Activated CD4-positive, CD25-positive, alpha-beta regulatory T cell (primary cell): Measurements from ENCODE around the gene GPR55.

Source experiments
- DNase-seq, 4 experiments: peaks; one replicate each; lab custom pipeline; 2025; lab: John Stamatoyannopoulos, UW

The GPR55 gene

DNA sequence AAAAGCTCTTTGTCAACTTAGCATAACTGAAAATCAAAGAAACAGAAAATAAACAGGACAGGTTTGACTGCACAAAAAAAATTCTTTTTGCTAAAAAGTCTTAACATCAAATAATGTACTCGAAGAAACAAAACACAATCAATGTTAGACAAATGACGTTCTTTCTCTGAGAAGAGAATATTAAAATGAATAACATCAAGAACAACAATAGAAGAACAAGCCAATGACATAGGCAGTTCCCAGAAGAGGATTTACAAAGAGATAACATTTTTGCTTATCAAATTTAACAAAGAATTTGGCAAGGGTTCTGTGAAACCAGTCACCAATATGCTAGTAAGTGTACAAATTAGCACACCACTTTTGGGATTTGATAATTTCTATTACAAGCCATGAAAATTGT lies 5.8 kb downstream of the GPR55 start:
- no peak for DNase-seq

DNA sequence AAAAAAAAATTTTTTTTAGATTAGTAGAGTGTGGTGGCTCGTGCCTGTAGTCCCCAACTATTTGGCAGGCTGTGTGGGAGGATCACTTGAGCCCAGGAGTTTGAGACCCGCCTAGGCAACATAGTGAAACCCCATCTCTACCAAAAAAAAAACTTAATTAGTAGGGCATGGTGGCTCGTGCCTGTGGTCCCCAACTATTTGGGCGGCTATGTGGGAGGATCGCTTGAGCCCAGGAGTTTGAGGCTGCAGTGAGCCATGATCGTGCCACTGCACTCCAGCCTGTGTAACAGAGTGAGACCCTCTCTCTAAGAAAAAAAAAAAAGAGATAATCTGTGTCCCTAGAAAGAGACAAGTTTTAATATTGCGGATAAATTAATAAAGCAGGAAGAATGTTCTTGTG lies 8.8 kb downstream of the GPR55 start:
- no peak for DNase-seq

DNA sequence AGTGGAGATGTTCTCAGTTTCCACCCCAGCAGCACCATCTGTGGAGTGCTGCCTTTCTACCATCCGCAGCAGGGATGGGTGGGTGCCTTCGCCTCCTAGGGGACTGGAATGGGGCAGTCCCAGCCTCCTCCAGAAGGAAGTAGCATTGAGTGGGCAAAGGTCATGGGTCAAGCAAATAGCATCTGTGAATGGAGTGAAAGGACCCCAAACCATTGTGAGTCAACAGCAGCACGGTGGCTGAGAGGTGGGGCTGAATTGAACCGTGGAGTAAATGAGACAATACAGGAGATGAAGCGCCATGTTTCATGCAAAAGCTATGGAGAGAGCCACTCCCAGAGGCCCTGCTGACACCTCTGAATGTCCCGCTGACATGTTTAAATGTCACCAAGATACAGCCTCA lies 9.7 kb downstream of the GPR55 start:
- DNase-seq, result no peak

DNA sequence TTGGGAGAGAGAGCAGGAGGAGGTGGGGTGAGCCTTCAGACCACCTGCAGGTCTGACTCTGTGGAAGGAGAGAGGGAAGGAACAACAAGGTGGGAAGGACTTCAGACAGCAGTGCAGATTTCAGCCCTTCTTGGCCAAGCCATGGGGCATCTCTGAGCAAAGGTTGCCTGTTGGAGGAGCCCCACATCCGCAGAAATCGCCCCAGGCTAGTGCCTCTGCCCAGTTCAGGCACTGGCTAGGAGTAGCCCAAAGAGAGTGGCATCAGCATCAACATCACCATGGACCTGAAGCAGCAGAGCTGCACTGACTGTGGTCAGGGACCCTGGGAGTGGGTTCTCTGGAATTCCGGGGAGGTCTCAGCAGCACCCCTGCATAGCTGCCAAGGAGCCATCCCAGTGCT lies 10.2 kb downstream of the GPR55 start:
- no peak for DNase-seq

DNA sequence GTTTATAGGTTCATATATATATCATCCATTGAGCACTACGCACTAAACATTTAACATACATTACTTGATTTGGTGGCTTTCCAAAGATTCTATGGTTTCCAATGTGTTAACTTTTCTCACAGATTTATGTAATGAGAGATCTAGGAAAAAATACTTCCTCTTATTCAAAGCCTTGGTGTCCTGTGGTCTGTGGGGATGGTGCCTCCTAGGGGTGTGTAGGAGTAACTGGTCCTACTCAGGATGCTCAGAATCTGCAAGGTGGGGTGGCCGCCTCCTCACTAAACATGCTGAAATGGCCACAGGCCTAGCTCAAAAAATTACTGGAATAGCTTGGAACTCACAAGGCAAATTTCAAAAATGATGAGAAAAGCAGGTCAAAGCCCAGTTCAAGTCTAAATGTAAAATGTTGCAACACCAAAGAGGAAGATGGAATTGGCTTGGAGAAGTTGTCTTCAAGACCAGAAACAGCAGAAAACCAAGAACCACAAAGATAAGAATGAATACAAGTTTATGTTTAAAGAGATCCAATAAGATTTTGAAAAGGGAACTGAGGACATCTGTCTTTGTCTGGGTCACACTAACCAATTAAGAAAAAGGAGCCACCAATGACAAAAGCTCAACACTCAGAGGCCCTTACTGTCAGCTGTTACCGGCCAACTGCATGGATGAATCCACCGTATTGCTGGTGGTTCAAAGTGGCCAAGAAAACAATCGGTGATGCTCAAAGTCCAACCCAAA lies 11.5 kb downstream of the GPR55 start:
- DNase-seq, result no peak

DNA sequence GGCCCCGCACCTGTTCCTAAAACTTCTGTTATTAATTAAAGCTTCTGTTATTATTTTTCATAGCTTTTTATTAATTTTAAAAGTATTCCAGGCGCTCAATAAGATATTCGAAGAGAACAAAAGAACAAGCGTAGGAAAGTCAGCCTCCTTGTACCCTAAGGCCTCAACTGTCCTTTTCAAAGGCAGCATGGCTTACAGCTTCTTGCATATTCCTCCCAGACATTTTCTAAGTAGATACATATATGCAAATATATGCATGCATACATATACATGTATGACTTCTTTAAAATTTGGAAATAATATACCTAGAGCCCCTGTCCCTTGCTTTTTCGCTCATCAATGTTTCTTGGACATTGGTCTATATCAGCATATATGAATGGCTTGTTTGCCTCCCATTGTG lies 12.3 kb downstream of the GPR55 start:
- no peak for DNase-seq

DNA sequence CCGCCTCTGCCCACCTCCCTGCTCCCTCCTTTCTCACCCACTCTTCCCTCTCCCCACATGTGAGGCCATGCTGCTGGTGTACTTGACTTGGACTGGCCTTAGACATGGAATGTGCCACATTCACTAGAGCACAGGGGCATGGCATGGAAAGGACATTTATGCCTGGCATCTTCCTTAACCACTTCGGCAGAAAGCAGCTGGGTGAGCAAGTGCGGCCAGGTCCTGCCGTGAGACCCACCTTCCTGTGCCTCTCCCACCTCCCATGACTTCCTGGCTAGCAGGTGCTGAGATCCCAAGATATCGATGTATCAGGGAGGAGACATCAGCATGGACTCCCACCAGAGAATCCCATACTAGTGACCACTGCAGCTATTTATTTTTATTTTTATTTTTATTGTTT lies 13.0 kb downstream of the GPR55 start:
- DNase-seq, result no peak

DNA sequence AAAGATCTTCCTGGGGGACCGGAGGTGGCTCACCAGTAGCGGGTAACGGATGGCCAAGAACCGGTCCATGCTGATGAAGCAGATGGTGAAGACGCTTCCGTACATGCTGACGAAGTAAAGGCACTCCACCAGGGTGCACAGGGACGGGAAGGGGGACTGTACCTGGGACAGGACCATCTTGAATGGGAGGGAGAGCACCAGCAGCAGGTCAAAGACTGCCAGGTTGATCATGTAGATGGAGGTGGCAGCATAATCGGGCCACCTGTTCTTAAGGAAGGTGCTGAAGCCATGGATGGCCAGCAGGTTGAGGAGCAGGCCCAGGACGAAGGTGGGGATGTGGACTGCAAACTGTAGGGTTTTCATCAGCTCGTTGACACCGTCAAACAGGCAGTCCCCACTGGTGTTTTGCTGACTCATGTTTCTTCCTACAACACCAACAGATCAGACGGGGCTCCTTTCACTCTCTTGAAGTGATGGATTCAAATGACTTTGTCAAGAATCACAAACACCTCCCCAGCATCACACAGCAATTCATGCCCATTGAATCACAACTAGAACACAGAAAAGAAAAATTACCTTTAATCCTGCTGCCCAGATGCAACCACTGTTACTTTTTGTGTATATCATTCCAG lies 14.4 kb downstream of the GPR55 start:
- no peak for DNase-seq

DNA sequence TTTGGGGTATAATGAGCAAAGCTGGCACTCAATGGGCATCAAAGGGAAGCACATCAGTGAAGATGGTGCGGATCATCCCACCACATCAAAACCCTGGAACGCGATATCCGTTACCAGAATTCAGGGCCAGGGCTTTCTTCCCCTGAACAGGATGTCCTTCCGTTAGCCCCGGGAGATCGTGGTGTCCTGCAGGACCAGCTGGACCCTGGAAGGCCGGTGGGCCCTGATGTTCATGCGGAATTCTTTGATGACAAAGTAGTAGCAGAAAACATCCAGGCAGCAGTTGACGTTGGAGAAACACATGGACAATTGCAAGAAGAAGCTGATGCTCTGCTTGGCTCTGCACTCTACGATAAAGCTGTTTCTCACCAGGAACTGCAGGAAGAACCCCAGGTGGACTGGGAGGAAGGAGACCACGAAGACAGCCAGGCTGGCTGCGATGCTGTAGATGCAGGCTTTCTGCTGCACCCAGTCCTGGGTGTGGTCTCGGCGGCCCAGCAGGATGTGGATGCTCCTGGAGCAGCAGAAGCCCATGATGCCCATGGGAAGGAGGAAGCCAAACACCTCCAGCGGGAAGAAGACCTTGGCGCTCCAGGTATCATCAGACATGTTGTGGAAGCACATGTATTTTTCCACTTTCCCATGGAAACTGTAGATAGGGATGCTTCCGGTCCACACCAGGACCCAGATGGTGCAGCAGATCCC lies 15.0 kb downstream of the GPR55 start:
- no peak for DNase-seq

DNA sequence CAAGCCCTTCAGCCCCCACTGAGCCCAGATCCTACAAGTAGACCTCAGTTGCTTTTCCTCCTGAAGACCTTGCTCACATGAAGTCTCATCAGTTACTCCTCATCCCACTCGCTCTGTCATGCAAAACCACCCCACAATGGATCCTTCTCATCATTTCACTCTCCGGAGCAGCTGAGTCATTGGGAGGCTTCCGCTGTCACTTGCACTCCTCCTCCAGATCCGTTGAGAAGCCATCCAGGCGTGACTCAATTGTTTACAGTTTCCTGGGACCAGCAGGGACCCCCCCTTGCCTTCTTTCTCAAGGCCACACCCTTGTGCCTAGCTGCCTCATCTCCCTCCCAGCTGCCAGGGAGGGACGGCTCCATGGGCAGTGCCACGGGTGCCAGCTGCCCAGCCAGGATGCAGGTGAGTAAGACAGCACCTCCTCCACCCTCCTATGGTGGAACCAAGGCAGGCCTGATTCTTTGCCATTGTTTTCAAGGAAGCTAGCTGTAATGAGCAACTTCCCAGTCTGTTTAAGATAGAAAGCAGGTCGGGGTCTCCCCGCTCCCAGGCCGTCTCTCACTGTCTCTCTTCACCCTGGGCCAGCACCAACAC lies 16.3 kb downstream of the GPR55 start:
- no peak for DNase-seq

DNA sequence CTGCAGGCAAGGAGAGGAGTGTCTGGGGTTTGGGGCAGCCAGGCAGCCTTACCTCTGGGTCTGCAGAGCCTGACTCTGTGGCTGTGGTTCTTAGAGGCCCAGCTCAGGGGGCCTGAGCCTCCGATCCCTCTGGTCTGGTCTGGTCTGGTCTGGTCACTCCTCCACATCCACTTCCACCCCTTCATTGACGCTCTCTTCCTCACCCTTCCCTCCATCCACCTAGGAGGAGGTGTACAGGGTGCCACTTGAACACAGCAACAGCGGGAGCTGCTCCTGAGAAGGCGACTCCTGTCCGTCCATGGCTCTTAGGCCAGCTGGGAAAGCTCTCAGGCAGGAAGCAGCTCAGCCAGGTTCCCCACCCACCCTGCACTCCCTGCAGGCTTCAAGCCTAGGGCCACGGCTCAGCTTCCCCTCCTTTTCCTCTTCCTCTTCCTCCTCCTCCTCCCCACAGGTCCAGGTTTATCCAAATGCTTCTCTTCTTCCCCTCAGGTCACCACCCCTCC lies 16.9 kb downstream of the GPR55 start:
- DNase-seq, result no peak

DNA sequence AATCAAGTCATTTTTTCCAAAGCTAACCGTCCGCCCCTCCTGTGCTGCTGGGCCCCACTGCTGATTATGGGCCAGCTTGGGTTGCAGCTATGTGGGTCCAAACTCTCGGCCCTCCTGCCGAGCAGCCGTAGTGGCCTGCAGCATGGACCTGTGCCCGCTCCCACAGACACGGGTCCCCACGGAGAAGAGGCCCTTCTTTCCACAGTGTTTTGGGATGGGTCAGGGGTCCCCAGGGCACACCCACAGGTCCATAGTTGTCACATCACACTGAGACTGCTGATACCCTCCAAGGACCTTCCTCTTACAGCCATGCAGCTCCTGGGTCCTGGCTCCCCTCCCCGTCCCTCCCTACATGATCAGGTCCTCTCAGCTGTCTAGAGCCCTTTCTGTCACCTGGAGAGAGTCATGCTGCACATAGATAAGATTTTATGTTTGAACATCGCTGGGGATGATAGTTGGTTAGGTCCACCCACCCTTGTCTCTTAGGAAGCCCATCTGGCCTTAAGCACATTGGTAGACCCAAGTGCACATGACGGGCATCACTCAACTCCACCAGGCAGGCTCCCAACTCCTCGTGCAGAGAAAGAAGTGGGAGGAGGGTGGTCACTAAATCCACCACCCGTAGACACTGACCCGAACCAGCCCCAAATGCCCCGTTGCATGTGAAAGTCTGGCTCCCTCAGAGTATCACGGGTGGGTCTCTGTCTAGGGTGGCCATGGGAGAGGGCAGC lies 17.5 kb downstream of the GPR55 start:
- DNase-seq, result no peak

DNA sequence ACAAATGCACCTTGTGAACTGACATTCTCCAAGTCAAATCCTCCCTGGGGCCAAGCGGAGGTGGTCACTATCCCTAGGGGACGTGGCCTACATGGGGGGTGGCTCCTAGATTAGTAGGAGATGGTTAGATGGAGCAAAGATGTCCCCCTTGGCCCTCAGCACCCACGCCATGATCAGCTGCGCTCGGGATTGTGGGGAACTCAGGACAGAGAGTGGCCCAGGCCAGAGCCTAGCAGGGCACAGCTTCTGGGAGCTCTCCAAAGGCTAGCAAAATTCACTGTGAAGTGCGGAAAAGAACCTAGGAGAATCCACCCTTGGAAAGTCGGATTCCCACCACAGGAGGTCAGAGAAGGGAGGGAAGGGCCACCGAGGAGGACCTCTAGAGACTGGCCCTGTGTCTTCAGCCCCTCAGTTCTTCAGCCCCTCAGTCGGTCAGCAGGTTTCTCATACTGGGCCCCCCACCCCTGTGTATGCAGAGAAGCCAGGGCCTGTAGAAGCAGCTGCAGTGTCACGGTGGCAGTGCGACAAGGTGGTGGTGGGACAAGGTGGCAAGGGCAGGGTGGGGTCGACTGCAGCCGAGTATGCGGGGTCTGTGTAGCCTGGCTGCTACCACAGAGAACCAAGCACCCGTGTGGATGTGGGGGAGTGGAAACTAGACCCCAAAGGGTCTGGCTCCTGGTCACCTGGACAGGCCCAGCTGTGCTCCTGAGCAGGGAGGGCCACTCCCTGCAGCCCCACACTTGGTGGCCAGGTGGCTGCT lies 18.4 kb downstream of the GPR55 start:
- DNase-seq, result no peak

DNA sequence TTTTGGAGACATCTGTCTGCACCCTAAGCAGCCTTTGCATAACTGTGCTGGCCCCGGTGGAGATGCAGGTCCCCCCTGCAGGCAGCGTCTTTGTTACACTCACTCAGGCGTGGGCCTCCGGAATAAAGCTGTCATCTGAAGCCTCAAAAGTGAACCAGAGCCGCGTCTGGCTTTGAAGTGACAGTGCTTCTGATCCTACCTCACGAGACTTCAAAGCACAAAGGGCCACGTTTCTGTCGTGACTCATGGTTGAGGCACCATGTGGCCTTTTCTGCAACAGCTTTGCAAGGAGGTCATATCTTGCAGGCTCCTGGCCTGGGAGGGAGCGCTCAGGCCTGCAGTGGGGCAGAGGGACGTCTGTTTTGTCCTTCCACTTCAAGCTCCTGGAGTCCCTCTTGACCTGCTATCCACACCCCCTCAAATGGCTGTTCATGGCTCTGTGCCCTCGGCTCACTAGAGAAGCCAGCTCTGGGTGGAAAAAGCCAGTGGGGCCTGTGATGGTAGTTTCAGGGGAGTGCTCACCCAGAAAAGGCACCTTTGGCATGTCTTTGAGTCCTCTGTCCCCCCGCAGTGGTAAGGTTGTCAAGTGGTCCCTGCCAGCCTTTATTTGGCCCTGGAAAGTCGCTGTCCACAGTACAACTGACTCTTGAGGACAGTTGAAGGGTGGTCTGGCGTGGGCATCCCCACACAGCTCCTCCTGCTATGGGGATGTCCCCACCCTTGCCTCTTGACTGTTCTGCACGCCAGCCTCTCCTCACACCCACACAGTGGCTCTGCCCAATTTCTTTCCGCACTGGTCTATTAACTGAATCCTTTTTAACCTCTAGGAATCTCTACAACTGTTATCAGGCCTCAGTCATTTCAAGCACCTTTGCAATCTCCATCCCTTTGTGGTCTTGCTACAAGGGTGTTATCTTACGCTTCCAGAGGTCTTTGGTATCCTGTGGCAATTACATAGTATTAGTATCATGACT lies 19.3 kb downstream of the GPR55 start:
- DNase-seq, result peak; percentile 51 to 73 (median 61)

DNA sequence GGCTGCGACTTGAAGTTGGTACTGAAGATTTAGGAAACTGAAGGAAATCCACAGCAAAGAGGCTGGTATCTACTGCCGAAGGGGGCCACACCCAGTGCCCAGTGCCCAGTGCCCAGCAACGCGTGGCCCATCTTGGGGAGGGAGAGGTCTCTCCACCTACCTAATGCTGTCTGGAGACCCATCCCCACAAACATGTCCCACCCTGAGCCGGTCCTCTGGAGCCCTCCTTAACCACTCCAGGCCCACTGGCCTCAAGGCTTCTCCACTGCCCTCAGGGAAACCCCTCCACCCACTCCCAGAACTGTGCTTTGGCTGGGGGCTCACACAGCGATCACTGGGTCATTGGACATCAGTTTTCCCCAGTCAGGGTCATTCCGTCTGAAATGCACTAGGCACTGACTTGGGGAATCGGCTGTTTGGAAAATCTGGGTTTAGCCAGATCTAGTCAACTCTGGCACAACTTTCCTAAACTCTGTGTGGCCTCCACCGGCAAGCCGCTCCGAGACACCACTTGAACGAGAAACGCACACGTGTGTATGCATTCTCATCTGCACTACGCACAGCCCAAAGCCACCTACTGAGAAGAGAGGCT lies 20.1 kb downstream of the GPR55 start:
- DNase-seq, result no peak

DNA sequence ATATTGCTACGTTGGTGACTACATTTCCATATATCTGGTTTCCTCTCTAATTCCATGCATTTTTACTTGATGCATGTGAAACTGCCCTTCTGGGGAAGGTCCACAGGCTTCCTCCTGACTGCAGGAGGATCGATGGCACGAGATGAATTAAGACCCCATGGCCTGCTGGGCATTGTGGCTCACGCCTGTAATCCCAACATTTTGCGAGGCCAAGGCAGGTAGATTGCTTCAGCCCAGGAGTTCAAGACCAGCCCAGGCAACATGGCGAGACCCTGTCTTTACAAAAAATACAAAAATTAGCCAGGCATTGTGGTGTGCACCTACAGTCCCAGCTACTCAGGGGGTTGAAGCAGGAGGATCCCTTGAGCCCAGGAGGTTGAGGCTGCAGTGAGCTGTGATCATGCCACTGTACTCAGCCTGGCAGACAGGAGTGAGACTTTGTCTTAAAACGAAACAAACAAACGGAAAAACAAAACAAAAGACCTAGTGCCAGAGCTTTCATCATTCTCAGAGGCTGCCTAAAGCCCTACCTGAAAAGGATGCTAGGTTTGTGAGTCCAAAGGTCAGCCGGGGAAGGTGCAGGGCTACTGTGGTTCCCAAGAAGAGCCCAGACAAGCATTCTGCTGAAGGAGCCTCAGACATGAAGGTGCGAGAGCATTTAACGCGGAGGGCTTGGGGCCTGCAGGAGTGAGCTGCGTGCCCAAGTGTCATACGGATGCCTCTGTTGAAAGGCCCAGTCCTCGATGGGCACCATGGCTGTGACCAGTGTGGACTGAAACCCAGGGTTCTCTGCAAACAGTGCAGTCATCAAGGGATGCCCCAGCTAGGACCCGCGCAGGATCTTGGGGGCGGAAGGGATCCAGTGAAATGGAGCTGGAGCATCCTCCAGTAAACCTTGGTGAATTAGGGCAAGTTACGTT lies 21.6 kb downstream of the GPR55 start:
- DNase-seq, result no peak

DNA sequence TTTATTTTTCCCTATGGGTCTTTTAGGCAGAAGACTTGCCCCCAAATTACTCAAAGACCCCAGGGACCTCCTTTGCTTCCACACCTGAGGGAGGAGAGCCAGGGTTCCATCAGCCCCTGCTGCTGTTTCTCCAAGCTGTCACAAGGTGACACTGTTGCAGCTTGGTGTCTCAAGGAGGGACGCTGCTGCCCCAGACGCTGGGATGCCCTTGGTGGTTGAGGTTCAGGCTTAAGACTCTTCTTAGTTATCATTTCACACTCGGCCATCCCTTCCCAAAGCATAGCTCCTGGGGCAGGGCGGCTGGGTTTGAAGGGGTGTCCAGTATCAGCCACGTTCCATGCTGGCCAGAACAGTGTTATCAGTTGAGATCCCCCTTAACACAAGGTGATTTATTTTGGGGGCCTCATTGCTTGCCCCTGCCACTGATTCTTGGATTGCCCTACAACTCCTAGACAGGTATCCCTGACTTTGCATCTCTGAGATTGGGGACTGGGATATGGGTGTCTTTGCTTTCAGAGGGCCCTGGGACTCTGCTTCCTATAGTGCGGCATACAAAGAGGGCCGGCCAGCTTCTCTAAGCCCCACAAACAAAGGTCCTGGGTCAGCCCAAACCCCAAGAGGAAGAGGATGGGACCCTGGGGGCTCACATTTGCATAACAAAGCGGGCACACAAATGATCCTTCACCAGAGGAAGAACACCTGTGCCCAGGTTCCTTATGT lies 22.7 kb downstream of the GPR55 start:
- peak; percentile 16 to 35 (median 20) for DNase-seq

DNA sequence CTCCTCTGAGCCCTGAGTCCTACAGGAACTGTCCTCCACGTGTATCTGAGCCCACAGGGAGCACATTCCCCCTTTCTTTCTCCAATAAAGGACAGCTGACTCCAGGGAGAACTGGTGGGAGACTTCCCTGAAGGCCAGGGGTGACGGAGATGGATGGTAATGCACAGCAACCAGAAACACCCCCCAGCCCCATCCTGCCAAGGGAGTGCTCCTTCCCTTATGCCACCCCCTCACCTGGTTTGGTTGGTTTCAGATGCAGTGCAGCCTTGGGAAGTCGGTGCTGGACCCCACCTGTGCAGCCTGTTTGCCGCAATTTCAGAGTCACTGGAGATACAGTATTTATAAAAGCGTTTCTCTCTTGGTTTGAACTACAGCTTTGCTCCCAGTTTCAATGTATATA lies 24.0 kb downstream of the GPR55 start:
- DNase-seq, result no peak
